HG03135 (cell line): ENCODE results near the gene UGCG.
"Not testable (repeated sequence)": the region's sequence is repeated elsewhere in the genome, so short reads cannot be mapped to it uniquely, and the experiment has no call there.

Experiments
- ATAC-seq: cut with Tn5 transposase; IDR thresholded peaks from one replicate; pipeline ENCODE4 v1.9.1; 2021; ENCODE audit warnings: mild to moderate bottlenecking, moderate library complexity; ENCODE audit not compliant: unreplicated experiment

UGCG gene

DNA sequence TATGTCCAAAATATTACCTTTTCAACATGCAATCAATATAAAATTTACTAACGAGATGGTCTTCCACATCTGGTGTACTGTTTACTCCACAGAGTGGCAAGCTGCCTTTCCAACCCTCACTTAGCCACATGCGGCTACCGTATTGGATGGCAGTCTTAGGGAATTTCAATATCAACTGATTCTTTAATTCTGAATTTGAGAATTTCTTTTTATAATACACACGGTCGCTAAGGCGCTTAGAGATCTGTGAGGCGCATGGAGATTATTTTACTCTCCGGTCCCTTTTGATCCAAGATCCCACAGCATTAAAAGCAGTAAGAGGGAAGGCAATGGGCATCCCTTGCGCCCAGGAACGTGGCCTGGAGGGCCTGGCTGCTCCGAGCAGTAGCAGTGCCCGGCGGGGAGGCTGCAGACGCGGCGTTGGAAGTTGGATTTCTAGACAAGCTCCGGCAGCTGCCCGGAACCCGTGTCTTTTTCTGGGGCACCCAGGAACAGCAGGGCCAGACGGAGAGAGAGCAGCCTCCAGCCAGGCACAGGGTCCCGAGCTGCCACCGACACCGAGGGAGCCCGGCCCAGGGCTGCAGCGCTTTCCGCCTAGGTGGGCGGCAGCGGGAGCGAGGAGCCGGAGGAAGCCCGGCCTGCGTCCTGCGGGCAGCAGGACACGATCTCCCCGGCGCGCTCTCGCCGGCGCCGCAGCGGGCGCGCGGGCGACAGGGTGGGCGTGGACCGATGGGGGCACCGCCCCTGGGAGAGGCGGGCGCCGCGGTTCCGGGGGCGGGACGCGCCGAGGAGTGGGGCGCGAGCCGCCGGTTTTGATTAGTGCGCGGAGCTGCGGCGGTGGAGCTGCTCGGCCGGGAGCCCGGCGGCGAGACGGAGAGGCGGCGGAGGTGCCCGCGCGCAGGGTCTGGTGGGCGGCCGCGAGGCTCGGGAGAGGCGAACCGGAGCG is at the start of gene UGCG:
TSS of gene UGCG (plus strand) at position 819 of the 946 bp plus-strand sequence. CDS start 402 bp downstream, outside the sequence.
- peak; percentile 83 for ATAC-seq

DNA sequence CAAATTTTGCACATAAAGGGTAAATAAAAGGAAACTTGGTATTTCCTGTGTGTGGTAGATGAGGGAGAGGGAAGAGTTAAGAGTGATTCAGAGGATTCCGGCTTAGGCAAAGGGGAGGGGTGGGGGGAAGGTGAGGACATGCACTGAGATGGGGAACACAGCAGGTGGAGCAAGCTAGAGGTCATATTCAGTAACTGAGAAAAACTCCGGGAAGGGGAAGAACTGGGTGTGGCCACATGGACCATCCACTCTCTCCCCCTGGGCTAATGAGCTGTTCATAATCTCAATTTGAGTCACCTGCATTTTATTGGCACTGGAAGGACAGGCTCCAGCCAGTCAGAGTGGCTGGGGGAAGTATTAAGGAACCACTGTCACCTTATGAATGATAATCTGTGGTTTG is 45.1 kb upstream of the UGCG start:
- ATAC-seq = no peak

DNA sequence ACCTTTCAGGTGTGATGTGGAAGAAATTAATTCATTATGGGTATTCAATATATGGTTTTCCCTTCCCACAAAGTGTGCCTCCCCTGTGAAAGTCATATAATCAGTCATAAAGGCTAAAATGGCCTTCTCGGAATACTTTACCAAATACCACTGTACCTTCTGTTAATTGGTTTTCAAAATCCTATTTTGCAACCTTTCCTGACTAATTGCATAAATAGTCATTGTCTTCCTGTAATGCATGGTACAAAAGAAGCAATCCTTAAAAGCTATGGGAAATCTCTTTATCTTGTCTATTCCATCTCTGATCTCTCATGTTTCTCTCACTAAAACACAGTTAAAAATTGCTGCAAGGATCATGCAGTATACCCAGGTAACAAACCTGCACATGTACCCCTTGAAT is 44.3 kb upstream of the UGCG start:
- ATAC-seq = no peak

DNA sequence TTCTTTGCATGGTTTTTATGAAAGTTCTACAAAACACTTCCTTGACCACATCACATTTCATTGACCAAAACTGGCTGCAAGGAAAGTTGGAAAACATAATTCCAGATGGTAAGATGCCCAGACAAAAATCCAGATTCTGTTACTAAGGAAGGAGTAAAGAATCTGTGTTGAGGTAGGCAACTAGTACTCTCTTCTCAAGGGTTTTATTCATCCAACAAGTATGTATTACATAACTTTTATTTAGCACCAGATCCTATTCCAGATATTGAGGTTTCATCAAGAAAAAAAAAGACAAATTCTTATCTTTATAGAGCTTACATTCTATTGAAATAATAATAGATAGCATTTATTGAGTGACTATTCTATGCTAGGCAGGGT is 43.2 kb upstream of the UGCG start:
- no peak for ATAC-seq

GRCh38 chr9:111854799-111855198 is 41.8 kb upstream of the UGCG start:
- ATAC-seq = no peak

DNA sequence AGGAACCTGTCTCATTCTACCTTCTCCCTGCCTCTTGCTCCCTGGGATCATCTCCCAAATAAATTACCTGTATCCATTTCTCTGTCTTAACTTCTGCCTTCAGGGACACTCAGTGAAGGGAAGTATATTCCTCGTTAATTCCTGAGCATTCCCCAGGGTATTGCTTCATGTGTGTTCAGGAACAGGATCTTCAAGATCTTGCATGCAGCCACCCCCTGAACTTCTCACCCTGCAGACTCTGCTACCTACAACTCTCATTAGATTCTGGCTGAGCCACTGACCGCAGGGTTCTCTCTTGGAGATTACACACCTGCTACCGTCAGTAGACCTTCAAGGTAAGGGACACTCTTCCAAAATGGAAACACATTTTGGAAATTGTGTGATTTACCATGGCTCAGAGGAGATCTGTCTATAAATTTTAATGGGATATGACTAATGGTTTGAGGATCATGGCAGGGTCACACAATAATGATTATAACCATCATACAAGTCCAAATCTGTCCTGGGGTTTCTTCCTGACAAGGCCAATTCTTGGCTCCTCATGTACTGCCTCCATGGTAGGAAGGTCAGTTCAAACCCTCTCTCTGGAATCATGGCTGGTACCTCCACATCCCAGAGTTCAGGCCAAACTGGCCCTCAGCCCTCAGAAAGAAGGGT is 38.9 kb upstream of the UGCG start:
- ATAC-seq = no peak

GRCh38 chr9:111860443-111860842 is 36.2 kb upstream of the UGCG start:
- no peak for ATAC-seq

DNA sequence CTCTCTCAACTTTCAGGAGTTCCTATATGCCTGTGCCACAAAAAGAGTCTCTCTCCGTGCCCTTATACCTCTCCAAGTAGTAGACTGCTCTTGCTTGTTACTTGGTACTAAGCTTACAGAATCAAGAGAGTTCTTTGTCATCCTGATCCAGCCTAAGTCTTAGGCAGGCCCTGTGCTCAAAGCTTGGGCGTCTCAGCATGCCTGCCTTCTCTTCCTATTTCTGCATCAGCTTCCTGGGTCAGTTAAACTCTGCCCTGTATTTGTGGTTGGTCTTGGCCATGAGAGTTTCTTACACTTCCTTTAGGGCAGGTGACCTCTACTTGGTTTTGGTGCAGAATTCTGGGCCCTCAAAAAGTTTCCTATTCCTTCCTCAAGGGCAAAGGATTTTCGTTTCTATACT is 33.0 kb upstream of the UGCG start:
- no peak for ATAC-seq

DNA sequence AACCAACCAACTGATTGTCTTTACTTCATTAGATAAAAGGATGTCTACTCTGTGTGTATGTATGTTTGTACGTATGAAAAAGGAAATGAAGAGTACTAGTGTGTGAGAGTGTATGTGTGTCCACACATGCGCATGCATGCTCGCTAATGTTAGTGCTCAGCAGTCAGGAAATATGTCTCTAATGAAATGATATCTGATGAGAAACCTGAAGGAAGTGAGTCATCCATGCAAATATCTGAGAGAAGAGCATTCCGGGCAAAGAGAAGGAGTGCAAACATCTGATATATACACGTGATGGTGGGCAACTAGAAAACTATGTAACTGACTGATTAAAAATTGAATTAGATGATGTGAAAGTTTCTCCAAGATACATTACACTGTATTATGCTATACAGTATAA is 29.6 kb upstream of the UGCG start:
- no peak for ATAC-seq

- no peak for ATAC-seq
These were observed 28.1 kb upstream of the UGCG start for GRCh38 chr9:111868475-111868874.

DNA sequence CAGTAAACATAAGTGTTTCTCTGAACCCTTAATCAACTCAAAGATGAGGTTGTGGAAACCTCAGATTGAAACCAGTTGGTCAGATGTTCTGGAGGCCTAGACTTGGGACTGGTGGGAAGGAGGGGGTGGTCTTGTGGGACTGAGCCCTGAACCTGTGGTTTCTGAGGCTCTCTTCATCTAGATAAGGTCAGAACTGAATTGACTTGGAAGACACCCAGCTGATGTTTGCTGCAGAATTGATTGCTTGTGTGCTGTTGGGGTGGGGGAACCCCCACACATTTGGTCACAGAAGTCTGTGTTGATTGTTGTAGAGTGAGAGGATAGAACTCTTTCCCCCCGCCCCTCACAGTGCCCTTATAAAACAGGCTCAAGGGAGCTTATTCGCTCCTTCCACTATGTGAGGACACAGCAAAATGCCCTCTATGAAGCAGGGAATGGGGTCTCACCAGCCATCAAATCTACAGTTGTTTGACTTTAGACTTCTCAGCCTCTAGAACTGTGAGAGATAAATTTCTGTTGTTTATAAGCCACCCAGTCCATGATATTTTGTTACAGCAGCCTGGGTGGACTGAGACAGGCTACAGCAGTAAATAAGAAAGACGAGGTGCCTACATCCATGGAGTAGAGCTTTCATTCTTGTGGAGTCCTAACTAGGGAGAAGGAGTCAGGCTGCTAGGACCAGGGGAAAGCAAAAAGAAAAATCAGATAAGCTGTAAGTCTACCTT is 25.7 kb upstream of the UGCG start:
- ATAC-seq = no peak

GRCh38 chr9:111871499-111871855 is 25.1 kb upstream of the UGCG start:
- ATAC-seq = no peak

- no peak for ATAC-seq
These were observed 23.7 kb upstream of the UGCG start for GRCh38 chr9:111872886-111873285.

GRCh38 chr9:111873901-111874300 is 22.7 kb upstream of the UGCG start:
- no peak for ATAC-seq

DNA sequence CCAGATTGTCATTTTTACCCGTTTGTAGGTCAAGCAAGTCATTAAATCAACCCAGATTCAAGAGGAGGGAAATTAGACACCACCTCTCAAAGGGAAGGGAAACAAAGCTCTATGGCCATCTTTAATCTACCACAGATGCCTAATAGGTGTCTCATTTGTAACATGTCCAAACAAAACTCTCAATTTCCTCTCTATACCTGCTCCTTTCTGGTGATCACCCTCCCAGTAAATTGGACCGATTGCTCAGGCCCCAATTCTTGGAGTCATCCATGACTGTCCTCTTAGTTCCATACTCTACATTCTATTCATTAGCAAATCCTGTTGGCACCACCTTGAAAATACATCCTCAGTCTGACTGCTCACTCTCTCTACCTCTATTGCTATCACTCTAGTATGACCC is 22.1 kb upstream of the UGCG start:
- ATAC-seq = no peak

DNA sequence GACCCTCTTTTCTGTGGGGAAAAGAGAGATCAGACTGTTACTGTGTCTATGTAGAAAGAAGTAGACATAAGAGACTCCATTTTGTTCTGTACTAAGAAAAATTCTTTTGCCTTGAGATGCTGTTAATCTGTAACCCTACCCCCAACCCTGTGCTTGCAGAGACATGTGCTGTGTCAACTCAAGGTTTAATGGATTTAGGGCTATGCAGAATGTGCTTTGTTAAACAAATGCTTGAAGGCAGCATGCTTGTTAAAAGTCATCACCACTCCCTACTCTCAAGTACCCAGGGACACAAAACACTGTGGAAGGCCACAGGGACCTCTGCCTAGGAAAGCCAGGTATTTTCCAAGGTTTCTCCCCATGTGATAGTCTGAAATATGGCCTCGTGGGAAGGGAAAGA is 21.3 kb upstream of the UGCG start:
- not testable (repeated sequence) for ATAC-seq

GRCh38 chr9:111875691-111876090 is 20.9 kb upstream of the UGCG start:
- not testable (repeated sequence) for ATAC-seq

DNA sequence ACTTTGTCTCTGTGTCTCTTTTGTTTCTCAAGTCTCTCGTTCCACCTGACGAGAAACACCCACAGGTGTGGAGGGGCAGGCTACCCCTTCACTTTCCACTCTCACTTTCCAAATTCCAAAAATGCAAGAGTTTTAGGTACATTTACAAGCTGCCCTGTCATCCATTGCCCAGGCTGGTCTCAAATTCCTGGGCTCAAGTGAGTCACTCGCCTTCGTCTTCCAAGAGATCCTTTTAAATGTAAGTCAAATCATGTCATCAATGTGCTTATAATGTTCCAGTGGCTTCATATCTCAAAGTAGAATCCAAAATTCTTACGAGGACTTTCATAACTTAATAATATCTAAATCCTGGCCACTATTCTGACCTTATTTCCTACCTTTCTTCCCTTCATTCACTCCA is 20.4 kb upstream of the UGCG start:
- no peak for ATAC-seq

GRCh38 chr9:111877420-111877819 is 19.2 kb upstream of the UGCG start:
- ATAC-seq = no peak

DNA sequence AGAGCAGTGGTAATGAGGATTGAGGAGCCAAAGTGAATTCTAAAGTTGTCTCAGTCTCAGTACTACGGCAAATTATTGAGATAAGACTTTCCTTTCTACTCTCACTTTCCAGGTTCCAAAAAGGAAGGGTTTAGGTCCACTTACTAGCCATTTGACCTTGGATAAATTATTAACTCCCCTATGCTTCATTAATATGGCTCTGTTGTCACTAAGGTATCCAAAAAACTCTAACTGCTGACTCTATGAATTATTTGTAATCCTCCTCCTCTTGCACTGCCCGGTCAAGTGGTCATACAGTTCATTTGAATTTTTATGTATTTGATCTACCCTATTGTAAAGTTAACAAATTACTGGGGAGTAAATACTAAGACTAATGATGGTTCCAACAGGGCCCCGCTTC is 17.7 kb upstream of the UGCG start:
- ATAC-seq = no peak

GRCh38 chr9:111886983-111887718 is 9.5 kb upstream of the UGCG start:
- ATAC-seq = no peak
